ENCODE results near the gene NTF3. TPM values are rescaled to one million over a fixed set of nuclear protein-coding genes. Genes with fewer than 3 reads are reported as not detected.

Gene NTF3
- total RNA-seq, 2 donors from 2014 or later, result 0.71 to 4.1 TPM

- H3K36me3 ChIP-seq (ENCODE audit: control insufficient read depth, insufficient read depth, low read length), result no peaks in the 10 kb centered on the region
- H3K4me3 ChIP-seq (ENCODE audit: low read length), result no peak overlapping the region
- WGBS, 2 experiments (ENCODE audit: insufficient coverage in 1 of 2, insufficient read length in 1 of 2), result 89 to 95% methylated on average over 4 of the region's 4 CpGs
- Mint-ChIP-seq H3K9me3 (peaks cover 8% of the 10 kb centered on the region), H3K27me3 (ENCODE audit: insufficient read depth) (peaks cover 35% of the 10 kb centered on the region), H3K36me3 (ENCODE audit: low read depth) (peaks cover 4% of the 10 kb centered on the region), H3K4me3 (no peak overlapping the region), H3K27ac (no peak overlapping the region), H3K4me1 (peaks cover 16% of the 10 kb centered on the region)
- H3K9me3 ChIP-seq (ENCODE audit: control insufficient read depth, low read length), result no peaks in the 10 kb centered on the region
- DNase-seq, result no peak
- TF ChIP-seq, protein P1, sequence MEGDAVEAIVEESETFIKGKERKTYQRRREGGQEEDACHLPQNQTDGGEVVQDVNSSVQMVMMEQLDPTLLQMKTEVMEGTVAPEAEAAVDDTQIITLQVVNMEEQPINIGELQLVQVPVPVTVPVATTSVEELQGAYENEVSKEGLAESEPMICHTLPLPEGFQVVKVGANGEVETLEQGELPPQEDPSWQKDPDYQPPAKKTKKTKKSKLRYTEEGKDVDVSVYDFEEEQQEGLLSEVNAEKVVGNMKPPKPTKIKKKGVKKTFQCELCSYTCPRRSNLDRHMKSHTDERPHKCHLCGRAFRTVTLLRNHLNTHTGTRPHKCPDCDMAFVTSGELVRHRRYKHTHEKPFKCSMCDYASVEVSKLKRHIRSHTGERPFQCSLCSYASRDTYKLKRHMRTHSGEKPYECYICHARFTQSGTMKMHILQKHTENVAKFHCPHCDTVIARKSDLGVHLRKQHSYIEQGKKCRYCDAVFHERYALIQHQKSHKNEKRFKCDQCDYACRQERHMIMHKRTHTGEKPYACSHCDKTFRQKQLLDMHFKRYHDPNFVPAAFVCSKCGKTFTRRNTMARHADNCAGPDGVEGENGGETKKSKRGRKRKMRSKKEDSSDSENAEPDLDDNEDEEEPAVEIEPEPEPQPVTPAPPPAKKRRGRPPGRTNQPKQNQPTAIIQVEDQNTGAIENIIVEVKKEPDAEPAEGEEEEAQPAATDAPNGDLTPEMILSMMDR (conservative IDR thresholded peaks at IDR 0.05), result peak; percentile 78
- no peak overlapping the region for H3K9ac ChIP-seq (ENCODE audit: extremely low read depth, low read length, poor library complexity, severe bottlenecking)
- H3K27ac ChIP-seq (ENCODE audit: low read depth, low read length), result no peak overlapping the region
- H3K4me1 ChIP-seq (ENCODE audit: control insufficient read depth, insufficient read depth, low read length), result no peaks in the 10 kb centered on the region
- H3K27me3 ChIP-seq (ENCODE audit: control insufficient read depth, insufficient read depth, low read length, poor library complexity, severe bottlenecking), result peaks cover 43% of the 10 kb centered on the region
These were observed 7.5 kb downstream of the NTF3 start for GRCh38 chr12:5439371-5439771.

DNA sequence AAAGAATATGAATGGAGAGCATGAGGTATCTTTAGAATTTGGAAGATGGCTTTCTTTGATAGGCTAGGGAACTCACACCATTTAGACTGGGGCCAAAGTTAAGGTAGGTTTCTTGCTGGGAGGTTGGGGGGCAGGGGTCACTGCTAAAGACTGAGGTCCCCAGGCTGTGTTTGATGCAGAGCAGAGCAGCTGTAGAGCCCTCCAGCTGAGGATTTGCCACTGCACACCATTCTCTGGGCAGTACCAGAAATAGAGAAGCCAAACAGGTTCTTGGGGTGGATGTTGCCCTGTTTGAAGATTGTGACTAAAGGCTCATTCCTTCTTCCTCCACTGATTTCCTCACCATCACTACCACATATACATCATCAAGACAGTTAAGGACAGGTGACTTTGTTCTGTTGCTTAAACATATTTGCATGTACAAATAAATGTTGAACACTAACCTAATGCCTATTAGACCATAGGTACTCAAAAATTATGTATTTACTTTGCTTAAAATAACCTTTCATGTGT, 7.9 kb downstream of the NTF3 start:
- H3K4me3 Mint-ChIP-seq, result no peak overlapping the region

DNA sequence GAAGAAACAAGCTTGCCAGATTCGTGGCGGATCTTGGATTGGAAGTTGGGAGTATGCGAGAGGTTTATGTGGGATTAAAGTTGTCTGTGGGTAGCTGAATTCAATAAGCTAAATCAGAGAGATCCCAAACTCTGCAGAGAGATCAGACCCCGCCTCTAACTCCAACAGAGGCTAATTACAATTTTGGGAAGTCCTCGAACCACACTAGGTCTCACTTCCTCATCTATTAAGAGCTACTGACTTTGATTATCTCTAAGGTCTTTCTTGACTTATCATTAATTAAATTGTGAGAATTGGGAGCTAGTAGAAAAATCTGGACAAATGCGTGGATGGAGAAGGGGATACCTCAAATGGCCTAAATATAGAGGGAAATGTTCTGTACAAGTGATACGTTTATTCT, 9.1 kb downstream of the NTF3 start:
- Histone ChIP-seq H3K4me1 (ENCODE audit: control insufficient read depth, insufficient read depth, low read length) (no peaks in the 10 kb centered on the region), H3K9me3 (ENCODE audit: control insufficient read depth, low read length) (no peaks in the 10 kb centered on the region), H3K27ac (ENCODE audit: low read depth, low read length) (no peak overlapping the region), H3K9ac (ENCODE audit: extremely low read depth, low read length, poor library complexity, severe bottlenecking) (no peak overlapping the region), H3K4me3 (ENCODE audit: low read length) (no peak overlapping the region), H3K27me3 (ENCODE audit: control insufficient read depth, insufficient read depth, low read length, poor library complexity, severe bottlenecking) (peaks cover 30% of the 10 kb centered on the region), H3K36me3 (ENCODE audit: control insufficient read depth, insufficient read depth, low read length) (no peaks in the 10 kb centered on the region)
- Mint-ChIP-seq H3K9me3 (peaks cover 8% of the 10 kb centered on the region), H3K27me3 (ENCODE audit: insufficient read depth) (peaks cover 44% of the 10 kb centered on the region), H3K4me3 (no peak overlapping the region), H3K27ac (no peak overlapping the region), H3K36me3 (ENCODE audit: low read depth) (peaks cover 4% of the 10 kb centered on the region), H3K4me1 (peaks cover 16% of the 10 kb centered on the region)
- no peak for DNase-seq
- WGBS, 2 experiments (ENCODE audit: insufficient coverage in 1 of 2, insufficient read length in 1 of 2), result 94 to 97% methylated on average over 3 to 7 of the region's 7 CpGs
- TF ChIP-seq, protein P1 (conservative IDR thresholded peaks at IDR 0.05), result no peak

More for the DNA sequence above, 7.9 kb downstream of the NTF3 start:
- H3K9me3 ChIP-seq (ENCODE audit: control insufficient read depth, low read length), result no peaks in the 10 kb centered on the region
- Mint-ChIP-seq H3K9me3 (peaks cover 8% of the 10 kb centered on the region), H3K36me3 (ENCODE audit: low read depth) (peaks cover 4% of the 10 kb centered on the region), H3K27ac (no peak overlapping the region), H3K4me1 (peaks cover 16% of the 10 kb centered on the region), H3K27me3 (ENCODE audit: insufficient read depth) (peaks cover 37% of the 10 kb centered on the region)
- TF ChIP-seq, protein P1 (conservative IDR thresholded peaks at IDR 0.05), result no peak
- no peaks in the 10 kb centered on the region for H3K36me3 ChIP-seq (ENCODE audit: control insufficient read depth, insufficient read depth, low read length)
- no peaks in the 10 kb centered on the region for H3K4me1 ChIP-seq (ENCODE audit: control insufficient read depth, insufficient read depth, low read length)
- no peak overlapping the region for H3K9ac ChIP-seq (ENCODE audit: extremely low read depth, low read length, poor library complexity, severe bottlenecking)
- H3K4me3 ChIP-seq (ENCODE audit: low read length), result no peak overlapping the region
- H3K27me3 ChIP-seq (ENCODE audit: control insufficient read depth, insufficient read depth, low read length, poor library complexity, severe bottlenecking), result peaks cover 41% of the 10 kb centered on the region
- H3K27ac ChIP-seq (ENCODE audit: low read depth, low read length), result no peak overlapping the region
- DNase-seq, result no peak
